Kidney tubule cell (primary cell): ENCODE data around the gene IL1R1.
"Not testable (repeated sequence)": the region's sequence is repeated elsewhere in the genome, so short reads cannot be mapped to it uniquely, and the experiment has no call there.

ENCODE experiments used
- DNase-seq: peaks from one replicate; pipeline ENCODE4 v3.0.0-alpha.2; 2018; ENCODE audit warnings: low spot score

Gene IL1R1

GRCh38 chr2:102141970-102142828 is at the start of gene IL1R1:
IL1R1 (plus strand) TSS chr2:102142746; CDS start chr2:102157725, 14,979 bp downstream.
- peak; percentile 83 for DNase-seq

- DNase-seq, result no peak
Measured at GRCh38 chr2:102093662-102094061, 48.9 kb upstream of the IL1R1 start.

- DNase-seq, result peak; percentile 81
Measured at GRCh38 chr2:102094917-102095316, 47.6 kb upstream of the IL1R1 start.

- no peak for DNase-seq
Measured at GRCh38 chr2:102096103-102096502, 46.4 kb upstream of the IL1R1 start.

GRCh38 chr2:102098756-102099155 is 43.8 kb upstream of the IL1R1 start:
- no peak for DNase-seq

GRCh38 chr2:102099536-102100298 is 42.8 kb upstream of the IL1R1 start:
- DNase-seq, result no peak

GRCh38 chr2:102100371-102101096 is 42.0 kb upstream of the IL1R1 start:
- peak; percentile 40 for DNase-seq

GRCh38 chr2:102101097-102101848 is 41.3 kb upstream of the IL1R1 start:
- no peak for DNase-seq

- no peak for DNase-seq
Measured at GRCh38 chr2:102101849-102102635, 40.5 kb upstream of the IL1R1 start.

- not testable (repeated sequence) for DNase-seq
Measured at GRCh38 chr2:102102636-102102948, 40.0 kb upstream of the IL1R1 start.

- DNase-seq, result no peak
Measured at GRCh38 chr2:102103284-102103683, 39.3 kb upstream of the IL1R1 start.

- DNase-seq, result peak; percentile 83
Measured at GRCh38 chr2:102103992-102104871, 38.3 kb upstream of the IL1R1 start.

- peak; percentile 82 for DNase-seq
Measured at GRCh38 chr2:102106133-102106556, 36.4 kb upstream of the IL1R1 start.

- not testable (repeated sequence) for DNase-seq
Measured at GRCh38 chr2:102106813-102107740, 35.5 kb upstream of the IL1R1 start.

- peak; percentile 74 for DNase-seq
Measured at GRCh38 chr2:102107741-102108070, 34.8 kb upstream of the IL1R1 start.

- DNase-seq, result no peak
Measured at GRCh38 chr2:102109016-102109415, 33.5 kb upstream of the IL1R1 start.

GRCh38 chr2:102110171-102110570 is 32.4 kb upstream of the IL1R1 start:
- DNase-seq, result no peak

- DNase-seq, result no peak
Measured at GRCh38 chr2:102110596-102111334, 31.8 kb upstream of the IL1R1 start.
